ENCODE data around the gene GPR34.
"Not testable (repeated sequence)": the region's sequence is repeated elsewhere in the genome, so short reads cannot be mapped to it uniquely, and the experiment has no call there.

The GPR34 gene

DNA sequence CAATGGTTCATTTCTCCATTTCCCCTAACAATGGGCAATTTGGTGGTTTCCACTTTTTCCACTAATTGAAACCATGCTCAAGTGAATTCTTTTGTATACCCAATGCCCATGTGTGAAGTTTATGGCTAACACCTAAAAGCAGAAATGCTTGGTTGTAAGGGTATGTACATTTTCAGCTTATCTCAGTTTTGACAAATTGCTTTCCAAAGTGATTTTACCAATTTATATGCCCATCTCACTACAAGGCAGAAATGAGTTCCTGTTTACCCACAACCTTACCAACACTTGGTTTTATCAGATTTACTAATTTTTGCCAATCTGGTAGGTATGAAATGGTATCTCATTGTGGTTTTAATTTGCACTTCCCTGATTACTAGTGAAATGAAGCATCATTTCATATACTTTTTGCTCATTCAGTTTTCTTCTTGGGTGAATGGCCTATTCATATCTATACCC lies 14.8 kb downstream of the GPR34 start:
- no peak for DNase-seq

DNA sequence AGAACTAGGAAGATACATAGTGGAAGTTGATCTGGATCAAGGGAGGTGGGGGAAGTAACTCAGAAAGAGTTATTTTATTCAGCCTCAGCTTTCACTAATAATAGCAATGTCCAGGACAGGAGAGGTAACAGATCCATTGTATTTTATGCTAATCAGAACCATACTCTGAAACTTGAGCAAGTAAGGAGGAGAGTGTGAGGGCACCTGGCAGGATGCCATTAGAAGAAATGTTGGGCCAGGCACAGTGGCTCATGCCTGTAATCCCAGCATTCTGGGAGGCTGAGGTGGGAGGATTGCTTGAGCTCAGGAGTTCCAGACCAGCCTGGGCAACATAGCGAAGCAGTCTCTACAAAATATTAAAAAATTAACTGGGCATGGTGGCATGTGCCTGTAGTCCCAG lies 16.3 kb downstream of the GPR34 start:
- DNase-seq: no peak

DNA sequence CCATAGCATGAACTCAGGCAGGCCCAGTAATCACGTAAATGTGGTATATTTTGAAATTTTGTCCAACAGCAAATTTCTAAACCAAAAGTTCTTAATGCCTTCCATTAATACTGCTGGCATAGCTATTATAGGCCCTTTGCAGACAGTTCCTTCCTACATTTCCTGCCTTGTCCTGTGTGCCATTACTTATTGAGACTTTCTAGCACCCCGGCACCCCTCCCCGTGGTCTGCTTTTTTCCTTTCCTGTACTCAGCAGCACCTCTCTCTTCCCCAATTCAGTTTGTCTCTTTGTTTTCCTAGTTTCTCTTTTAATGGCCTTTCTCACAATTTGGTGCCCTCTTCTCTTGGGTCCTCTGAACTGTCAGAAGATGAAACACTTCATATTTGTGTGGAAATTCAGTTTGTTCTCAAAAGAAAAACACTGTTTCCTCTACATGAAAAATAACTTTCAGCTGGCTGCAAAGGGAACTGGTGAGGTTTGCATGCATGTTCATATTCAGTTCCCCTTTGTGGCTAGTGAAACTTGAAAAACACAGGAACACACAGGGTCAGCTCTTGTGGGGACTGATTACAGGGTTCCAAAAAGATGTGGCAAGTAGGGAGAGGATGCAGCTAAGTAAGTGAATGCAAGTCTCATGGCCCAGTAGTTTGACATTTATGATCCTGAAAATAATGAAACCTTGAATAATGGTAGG lies 17.1 kb downstream of the GPR34 start:
- DNase-seq: no peak

DNA sequence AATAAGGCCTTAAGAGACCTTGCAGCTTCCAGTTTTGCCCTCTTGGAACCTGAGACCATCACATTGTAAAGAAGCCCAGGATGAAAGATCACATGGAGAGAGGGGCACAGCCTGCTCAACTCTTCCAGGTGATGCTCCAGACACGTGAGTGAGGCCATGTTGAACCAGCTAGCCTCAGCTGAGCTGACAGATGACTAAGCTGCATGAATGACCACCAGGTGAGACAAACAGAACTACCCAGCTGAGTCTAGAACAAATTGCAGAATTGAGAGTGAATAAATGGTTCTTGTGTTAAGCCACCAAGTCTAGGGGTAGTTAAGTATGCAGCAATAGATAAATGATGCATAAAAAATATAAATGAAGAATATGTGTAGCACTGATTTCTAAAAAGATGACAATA lies 18.4 kb downstream of the GPR34 start:
- DNase-seq: no peak

DNA sequence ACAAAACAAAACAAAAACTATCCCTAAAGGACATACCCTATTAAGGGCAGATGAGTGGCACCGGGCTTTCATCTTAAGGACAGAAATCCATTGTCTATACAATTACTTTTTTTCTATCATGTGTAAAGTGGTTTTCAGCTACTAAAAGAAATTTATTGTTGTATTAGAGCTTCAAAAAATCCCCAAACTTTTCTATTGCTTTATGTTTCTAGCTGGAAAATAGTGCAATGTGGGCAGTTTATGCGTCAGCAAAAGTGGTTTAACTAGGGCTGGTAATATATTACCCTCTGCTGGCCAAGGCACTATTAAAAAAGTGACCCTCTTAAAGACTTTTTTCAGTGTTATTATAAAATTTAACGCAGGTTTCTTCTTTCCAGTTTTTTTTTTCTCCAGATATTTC lies 19.7 kb downstream of the GPR34 start:
- no peak for DNase-seq

DNA sequence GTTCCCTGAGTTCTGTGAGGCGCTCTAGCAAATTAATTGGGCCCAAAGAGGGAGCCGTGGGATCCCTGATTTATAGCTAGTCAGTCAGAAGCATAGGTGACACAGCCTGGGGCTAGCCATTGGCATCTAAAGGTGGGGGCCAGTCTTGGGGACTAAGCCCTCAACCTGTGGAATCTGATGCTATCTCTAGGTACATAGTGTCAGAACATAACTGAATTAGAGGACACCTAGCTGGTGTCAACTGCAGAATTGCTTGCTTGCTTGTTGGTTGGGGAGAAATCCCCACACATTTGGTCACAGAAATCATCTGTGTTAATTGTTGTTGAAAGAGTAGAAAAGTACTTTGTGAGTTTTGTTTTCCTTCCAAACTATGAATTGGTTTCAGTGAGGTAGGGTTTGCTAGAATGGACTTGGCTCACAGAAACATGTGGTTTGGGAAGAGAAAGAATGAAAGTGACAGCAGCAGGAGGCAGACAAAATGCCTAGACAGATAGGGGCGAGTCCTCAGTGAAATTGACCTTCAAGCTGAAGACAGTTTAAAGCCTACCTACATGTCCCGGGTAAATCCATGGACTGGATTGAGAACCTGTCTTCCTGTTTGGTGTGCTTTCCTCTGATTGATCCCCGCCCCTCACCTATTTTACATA lies 22.4 kb downstream of the GPR34 start:
- DNase-seq: no peak

DNA sequence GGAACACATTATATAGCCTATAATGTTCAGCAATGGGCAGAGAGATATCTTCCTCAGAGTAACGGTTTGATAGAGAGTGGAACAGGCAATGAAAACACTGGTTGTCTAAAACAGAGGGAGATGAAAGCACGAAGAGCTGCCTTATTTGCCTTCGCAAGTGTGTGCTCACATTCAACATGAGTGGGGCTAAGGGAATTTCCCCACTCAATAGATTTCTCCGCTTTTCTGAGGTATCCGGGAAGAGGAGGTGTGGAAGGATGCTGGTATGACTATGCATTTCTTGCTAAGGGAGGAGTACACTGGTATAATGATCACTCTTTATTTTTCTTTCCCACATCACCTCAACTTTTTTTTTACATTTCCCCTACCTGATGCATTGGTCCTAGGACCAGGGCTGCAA lies 27.4 kb downstream of the GPR34 start:
- no peak for DNase-seq

DNA sequence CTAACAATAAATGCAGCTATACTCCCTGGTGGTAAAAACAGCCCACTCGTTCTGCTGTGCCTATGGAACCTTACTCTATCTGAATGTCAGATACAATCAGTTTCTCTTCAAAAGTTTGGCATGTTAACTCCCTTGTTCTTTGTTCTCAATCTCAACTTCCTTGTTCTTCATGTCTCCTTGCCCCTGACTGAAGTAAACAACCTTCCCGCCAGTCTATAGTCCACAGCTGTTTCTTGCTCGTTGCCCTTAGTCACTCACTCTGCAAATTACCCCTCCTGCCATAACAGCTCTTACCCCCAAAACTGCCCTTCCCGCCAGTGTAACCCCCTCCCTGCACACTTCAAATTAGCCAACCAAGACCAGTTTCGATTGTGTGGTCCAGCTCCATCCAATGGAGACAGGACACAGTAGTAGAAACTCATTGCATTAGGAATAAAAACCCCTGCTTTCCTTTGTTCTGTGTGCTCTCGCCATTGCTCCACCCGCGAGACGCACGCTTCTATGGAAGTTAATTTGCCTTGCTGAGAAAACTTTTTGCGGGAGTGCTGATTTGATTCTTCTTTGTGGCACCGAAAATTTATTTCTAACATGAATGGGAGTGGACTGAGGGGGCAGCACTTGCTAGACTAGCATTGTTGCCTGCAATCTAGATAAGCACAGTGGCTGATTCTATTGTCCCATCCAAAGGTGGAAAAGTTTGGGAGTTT lies 28.1 kb downstream of the GPR34 start:
- DNase-seq: no peak

DNA sequence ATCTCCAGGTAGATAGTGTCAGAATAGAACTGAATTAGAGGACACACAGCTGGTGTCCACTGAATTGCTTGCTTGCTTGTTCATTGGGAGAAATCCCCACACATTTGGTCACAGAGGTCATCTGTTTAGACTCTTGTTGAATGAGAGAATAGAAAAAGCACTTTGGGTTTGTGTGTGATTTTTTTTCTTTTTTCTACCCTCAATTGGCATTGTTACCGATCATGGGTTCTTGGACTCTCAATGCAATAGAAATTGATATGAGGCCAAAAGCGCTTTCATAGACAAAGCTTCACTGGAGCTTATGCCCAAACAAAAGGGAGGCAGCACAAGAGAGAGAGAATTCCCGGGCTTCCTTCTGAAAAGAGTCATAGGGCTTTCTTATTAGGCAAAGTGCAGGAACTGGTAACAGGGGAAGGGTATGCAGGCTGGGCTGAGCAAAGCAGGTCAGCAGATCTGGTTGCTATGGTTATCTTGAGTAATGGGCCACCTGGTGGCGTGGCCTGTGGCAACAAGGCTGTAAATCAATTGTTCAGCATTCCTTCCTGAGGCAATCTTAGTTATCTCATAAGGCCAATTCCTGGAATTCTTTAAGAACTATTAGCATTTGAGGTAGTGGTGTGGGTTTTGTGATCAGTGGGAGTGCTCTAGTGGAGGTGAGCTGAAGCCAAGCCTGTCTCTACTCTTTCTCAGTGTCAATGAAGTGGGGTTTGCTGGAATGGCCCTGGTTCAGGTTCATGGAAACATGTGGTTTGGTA lies 29.9 kb downstream of the GPR34 start:
- DNase-seq: no peak

DNA sequence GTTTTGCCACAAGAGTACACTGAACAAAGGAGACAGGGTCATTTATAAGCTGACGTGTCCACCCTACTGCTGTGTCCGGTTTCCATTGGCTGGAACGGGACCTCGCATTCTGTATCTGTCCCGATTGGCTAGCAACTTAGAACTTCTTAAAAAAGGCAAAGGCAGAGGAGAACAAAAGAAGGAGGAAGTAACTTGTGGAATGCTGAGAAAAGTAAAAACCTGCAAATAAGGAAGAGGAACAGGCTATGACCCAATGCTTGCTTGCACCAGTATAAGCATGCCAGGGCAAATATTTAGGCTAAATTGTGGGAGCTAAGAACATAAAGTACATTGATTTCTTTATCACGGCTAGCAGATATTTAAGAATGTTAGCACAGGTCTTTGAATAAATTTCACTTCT lies 30.8 kb downstream of the GPR34 start:
- not testable (repeated sequence) for DNase-seq

DNA sequence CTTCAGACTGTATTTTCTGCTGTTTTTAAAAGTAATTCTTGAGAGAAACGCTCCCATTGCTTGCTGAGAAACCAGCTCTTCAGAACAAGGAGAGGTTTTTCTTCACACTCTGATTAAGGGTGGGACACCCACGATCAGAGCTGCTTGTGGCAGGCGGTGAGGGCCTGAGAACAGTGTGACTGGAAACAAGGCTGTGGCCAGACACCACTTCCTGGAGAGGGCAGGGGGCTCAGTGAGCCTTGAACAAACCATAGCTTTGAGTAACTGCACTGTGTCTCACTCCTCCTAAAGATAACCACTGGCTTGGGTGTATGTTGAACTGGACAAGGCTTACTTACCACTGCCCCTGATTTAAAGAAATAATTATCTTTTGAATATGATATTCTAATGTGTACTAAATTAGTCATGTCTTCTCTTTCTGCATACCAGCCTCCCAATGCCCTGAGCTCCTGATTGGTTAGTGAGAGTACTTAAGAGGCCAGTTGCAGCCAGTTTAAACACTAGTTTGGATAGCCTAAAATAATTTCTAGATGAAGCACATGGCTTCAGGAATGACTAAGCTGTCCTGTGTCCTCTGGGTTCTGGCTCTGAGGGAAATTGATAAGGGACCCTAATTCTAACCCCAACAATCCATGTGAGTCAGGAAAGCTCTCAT lies 31.5 kb downstream of the GPR34 start:
- DNase-seq: peak; percentile 12

DNA sequence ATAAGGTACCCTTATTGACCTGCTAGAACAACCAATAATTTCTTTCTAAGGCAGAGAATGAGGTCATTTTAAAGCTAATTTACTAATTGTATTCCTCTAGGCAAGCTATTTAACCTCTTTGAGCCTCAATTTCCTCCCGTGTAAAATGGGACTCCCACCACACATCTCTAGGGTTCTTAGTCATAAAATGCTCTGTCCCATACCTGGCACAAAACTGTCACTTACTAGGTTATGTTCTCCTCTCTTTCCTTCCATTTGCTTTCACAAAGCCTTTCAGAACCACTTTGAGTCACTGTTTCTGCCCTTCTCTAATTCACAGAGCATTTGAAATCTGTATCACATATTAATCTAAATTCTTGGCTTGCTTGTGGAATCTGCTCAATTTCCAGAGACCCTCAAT lies 32.8 kb downstream of the GPR34 start:
- no peak for DNase-seq

DNA sequence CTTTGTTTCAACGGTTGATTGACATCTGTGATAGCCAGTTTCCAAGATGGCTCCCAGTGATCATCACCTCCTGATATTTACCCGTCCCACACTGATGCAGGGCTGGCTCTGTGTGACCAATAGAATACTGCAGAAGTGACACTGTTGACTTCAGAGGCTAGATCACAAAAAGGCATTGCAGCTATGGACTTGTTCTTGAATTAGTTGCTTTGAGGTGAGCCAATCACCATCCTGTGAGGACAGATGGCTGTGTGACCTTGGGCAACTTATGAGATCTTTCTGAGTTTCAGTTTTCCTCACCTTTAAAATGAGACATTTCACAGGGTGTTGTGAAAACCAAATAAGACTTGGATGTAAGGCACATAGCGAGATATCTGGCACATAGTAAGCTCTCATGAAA lies 33.4 kb downstream of the GPR34 start:
- DNase-seq: no peak

DNA sequence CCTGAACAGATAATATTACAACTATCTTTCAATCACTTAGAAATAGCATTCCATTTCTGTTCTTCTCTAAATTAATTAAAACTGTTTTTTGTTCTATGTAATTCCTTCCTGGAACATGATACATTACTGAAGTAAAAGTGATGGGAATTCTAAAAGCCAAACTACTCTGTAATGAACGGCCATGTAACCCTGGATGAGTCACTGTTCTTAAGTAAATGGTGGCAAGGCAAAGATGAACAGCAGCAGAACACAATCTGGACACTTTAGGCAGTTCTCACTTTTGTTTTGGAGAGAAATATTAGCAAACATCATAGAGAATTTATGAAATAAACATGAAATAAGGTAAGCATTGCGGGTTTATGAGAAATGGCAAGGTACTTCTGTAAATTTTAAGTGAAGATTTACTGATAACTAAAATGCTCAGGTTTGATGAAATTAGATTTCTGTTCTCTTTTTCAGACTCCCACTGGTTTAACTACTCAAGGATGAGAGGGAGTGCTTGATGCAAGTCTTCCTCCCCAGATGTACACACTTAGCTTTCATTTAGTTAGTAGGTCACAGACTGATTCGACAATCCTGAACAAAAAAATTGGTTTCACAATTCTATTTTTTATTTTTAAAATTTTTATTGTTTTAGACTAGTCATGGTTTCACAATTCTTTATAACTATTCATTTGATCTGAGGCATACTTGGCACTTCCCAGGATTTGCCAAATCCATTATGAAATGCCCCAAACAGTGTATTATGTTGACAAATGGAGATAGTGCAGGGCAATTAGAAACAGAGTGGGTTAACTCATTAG lies 34.2 kb downstream of the GPR34 start:
- DNase-seq: no peak

DNA sequence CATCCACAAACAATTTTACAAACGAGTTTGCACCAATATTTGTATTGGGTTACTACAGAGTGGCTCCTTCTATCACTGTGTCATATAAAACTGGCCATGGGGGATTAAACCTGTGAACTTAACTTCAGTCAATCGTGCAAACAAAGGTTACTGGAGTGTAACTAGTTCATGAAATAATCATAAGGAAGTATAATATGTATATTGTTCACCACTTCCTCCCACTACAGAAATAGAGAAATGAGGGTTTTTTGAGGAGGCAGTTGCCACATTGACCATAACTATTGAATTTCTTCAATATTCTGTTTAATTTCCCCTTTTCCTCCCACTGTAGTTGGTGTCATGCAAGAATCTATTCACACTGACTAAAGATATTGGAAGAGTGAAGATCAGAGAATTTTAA lies 35.1 kb downstream of the GPR34 start, which contains the start of gene GPR82:
TSS of gene GPR82 (plus strand) at position 356 of the 400 bp plus-strand sequence. CDS start 2,846 bp downstream, outside the sequence.
- no peak for DNase-seq

DNA sequence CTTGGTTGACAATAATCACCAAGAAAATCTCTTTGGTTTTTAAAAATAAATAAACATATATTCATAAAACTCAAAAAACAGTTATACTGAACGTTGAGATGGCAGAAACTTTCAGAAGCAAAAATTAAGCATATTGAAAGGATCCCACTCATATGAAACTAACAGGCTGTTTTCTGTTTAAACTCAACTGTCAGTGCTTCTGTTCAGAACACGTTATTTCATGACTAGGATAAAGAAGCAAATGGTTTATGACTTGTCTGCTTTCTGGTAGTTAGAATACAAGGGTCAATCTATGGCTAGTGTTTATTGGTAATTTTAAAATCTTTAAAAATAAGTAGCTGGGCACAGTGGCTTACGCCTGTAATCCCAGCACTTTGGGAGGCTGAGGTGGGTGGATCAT lies 39.4 kb downstream of the GPR34 start:
- DNase-seq: no peak

DNA sequence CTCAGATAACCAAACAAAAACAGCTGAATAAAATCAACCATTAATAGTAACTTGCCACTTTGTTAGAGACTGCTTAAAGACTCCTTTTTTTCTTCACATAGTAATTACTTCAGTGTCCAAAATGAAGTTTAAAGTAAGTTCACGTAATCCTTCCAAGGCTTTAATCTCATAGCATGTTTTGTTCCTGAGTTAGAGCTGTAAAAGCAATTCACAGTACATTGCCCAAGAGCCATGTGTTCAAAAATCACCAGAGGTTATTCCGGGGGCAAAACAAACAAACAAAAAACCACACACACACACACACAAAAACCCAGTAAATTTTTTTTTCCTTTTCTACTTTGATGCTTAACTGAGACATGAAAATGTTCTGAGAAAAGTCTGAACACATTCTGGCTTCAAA lies 41.3 kb downstream of the GPR34 start:
- DNase-seq: no peak

DNA sequence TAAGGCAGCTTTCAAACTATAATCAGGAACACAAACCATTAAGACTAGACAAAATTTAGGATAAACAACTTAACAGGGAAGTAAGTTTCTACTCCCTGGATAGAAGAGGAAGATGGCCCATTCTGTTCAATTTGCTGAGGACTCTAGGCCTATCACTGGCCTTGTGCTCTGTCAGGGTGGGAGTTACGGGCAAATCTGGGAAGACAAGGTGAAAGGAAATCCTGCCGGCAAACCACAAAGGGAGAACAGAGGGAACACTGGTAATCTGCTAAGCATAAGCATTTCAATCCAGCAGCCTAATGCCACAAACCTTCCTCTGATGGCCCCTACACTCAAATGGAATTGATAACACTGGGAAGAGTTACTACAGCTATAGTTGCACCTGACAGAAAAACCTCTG lies 43.5 kb downstream of the GPR34 start:
- no peak for DNase-seq

DNA sequence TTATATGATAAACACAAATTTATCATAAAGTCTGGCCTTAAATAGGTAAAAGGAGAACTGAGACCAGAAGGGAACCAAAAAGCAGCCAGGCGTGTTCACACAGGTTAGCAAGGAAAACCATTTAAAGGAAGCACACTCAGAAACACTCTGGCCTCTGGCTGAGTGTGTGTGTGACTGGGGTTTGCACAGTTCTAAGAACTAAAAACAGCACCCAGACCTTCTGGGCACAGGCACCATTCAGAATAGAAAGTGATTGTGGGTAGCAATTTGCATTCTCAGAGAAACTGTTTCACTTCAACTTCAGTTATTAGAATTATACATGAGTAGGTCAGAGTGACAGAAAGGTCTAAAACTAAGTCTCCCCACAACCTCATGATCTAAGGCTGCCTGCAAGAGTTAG lies 45.2 kb downstream of the GPR34 start:
- no peak for DNase-seq

DNA sequence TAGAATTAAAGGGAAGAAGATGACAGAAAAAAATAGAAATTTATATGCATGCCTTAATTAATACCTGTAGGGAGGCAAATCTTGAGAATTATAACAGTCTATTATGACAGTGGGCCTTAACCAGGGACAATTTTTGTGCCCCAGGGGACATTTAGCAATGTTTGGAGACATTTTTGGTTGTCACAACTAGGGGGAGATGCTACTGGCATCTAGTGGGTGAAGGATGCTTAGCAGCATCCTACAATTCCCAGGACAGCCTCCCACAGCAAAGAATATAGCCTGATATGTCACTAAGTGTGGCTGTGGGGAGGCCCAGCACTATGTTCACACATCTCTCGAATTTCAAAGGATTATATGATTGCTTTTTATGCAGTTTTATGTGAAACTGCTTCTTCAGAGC lies 45.8 kb downstream of the GPR34 start:
- no peak for DNase-seq

DNA sequence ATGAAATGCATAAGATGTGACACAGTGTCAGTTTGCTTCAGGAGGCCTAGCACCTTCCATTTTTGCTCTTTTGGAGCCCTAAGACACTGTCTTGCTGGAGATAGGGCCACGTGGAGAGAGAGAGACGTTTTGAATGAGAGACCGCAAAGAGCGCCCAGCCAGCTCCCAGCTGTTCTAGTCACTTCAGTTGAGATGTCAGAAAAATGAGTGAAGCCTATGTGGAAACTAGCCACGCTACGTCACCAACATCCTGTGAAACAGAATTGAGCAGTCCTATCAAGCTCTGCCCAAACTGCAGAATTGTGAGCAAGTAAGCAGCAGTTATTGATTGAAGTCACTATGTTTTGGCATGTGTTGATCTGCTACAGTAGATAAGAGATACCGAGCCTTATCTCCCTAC lies 48.3 kb downstream of the GPR34 start:
- no peak for DNase-seq

DNA sequence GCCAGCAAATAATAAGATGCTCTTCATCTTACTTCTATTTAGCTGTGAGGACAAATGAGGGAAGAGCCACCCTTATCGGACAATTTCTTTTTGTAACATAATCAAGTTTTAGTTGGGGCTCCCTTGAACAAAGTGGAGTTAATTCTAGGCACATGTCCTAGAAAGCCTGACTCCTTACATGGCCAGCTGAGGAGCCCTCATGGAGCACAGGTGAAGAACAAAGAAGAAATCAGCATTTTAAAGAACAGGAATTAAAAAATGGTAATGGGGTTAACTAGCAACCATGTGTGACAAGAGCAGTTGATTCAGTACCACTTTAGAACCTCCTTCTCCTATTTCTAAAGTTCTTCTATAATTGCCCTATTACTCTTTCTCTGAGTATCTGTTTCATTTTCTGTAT lies 51.1 kb downstream of the GPR34 start:
- no peak for DNase-seq
